HG02943 (cell line): ENCODE results near the gene ZNF724.
"Not testable (repeated sequence)": the region's sequence is repeated elsewhere in the genome, so short reads cannot be mapped to it uniquely, and the experiment has no call there.

ENCODE experiments used
- ATAC-seq: cut with Tn5 transposase; IDR thresholded peaks from one replicate; pipeline ENCODE4 v1.9.1; 2021; ENCODE audit warnings: mild to moderate bottlenecking, low read depth, moderate library complexity; ENCODE audit not compliant: unreplicated experiment

ZNF724 gene

GRCh38 chr19:23253256-23253655 lies 3.1 kb upstream of the ZNF724 start:
- ATAC-seq: not testable (repeated sequence)

GRCh38 chr19:23241419-23241818 lies 8.8 kb downstream of the ZNF724 start:
- ATAC-seq: no peak

- ATAC-seq: no peak
Observed at GRCh38 chr19:23222998-23223652, 27.1 kb downstream of the ZNF724 start.

GRCh38 chr19:23203841-23204344 lies 46.3 kb downstream of the ZNF724 start:
- ATAC-seq: no peak

- no peak for ATAC-seq
Observed at GRCh38 chr19:23190341-23190740, 59.9 kb downstream of the ZNF724 start.

GRCh38 chr19:23183251-23183650 lies 66.9 kb downstream of the ZNF724 start:
- no peak for ATAC-seq
